GM21619 (cell line): ENCODE results near the gene CEP63.
"Not testable (repeated sequence)": the region's sequence is repeated elsewhere in the genome, so short reads cannot be mapped to it uniquely, and the experiment has no call there.

ENCODE experiments used
- ATAC-seq: cut with Tn5 transposase; IDR thresholded peaks from one replicate; pipeline ENCODE4 v1.9.1; 2021; ENCODE audit not compliant: unreplicated experiment

CEP63 gene

DNA sequence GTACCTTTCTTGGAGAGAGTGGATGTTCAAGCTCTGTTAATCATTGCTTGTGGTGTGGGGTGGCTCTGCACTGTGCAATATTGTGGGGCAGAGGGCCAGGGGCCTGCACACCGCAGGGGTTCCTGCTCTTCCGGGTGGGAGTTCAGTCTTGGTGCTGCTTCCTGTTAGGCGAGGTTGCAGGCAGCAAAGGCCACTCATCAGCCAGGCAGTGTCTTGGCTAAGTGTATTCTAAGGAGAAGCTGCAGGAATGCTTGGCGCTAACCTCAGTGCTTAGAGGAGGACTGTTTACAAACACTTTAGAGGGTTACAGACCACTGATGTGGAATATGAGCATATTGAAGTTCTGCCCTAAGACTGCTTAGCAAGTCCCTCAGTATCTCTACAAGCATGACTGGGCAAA, 81.7 kb downstream of the CEP63 start:
- ATAC-seq, result no peak

DNA sequence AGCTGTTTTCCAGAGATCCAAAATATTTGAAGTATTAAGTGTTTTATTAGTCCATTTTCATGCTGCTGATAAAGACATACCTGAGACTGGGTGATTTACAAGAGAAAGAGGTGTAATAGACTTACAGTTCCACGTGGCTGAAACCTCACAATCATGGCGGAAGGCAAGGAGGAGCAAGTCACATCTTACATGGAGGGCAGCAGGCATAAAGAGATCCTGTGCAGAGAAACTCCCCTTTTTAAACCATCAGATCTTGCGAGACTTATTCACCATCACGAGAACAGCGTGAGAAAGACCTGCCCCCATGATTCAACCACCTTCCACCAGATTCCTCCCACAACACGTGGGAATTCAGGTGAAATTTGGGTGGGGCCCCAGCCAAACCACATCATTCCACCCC, 82.9 kb downstream of the CEP63 start:
- no peak for ATAC-seq

DNA sequence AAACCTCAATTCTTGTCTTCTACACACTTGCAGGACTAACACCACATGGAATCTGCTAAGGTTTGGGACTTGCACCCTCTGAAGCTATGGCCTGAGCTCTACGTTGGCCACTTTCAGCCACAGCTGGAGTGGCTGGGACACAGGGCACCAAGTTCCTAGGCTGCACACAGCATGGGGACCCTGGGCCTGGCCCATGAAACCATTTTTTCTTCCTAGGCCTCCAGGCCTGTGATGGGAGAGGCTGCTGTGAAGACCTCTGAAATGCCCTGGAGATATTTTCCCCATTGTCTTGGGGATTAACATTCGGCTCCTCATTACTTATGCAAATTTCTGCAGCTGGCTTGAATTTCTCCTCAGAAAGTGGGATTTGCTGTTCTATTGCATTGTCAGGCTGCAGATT, 84.0 kb downstream of the CEP63 start:
- not testable (repeated sequence) for ATAC-seq

DNA sequence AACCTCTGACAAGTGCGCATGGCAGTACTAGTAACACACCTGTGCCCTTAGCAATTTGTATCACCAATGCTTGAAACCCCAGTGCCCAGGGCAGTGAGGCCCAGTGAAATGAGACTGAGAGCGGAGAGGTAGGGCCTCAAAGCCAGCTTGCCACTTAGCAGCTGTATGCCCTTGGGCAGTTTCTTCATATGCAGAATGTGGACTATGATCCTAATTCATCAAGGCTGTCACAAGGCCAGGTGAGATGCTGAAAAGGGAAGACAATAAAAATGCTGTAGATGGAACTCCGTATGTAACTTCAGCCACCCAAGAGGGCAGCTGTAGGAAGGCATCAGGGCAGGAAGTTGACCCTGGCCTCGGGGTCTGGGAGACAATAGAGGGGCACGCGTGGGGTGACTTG, 90.6 kb downstream of the CEP63 start:
- ATAC-seq, result no peak

DNA sequence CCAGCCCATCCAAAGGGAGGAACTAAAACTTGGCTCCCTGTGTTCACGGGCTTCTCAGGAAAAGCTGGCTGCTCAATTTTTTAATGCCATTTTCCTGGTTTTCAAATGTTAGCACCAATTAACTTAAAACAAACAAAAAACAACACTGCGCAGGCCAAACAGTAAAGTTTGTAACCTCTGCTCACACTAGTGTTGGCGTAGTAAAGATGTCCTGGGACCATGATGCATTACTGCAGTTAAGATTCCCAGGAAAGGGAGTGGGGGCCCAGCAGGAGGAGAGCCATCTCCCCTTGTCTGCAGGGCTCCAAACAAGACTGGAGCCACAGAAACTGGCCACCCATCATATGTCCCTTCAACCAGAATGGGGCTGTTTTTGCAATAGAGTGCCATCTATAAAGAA, 91.0 kb downstream of the CEP63 start:
- ATAC-seq, result no peak

DNA sequence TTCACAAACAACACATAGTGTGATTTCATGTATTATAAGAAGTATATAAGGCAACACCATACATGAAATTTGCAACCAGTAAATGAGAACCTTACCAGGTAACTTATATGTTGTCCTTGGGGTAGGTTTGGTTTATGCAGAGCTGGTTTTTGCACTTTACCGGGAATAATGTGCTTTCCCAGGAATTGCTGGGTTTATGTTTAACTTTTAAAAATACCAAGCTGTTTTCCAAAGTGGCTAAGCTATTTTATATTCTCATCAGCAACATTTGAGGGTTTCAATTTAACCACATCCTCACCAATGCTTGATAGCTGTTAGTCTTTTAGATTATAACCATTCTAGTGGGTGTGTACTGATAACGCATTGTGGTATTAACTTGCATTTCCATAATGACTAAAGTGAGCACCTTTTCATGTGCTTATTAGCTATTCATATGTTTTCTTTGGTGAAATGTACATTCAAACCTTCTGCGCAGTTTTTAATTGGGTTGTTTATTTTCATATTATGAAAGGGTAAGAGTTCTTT, 93.3 kb downstream of the CEP63 start:
- no peak for ATAC-seq

DNA sequence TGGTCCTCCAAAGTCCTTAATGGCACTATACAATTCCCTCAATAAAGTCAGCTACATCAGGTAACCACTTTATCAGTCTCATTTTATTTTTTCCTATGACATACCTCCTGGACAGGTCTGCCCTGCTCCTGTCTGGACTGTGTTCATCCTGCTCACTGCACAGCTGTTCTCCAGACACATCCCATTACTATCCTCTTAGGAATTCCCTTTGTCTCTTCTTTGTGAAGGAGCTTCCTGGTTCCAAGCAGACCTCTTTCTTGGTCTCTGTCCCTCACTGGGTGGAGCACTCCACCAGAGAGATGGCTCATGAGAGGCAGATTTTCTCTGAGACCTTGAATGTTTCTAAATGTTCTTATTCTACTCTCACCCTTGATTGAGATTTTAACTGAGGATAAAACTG, 104.9 kb downstream of the CEP63 start:
- ATAC-seq, result no peak

DNA sequence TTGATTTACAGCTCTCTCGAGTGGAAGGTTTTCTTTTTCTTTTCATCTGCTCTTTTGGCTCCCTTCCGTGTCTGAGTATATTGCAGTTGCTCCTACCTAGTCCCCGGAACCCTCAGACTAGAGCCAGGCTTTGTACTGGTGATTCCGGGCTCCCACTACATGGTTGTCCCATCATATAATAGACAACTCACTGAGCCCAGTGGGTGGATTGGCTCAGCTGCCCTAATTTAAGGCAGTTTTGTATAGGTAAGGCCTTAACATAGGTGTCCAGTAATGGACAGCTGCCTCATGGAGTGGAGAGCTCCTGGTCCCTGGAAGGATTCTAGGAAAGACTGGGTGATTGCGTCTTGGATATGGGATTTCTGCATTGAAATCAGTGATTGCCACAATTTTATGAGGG, 106.9 kb downstream of the CEP63 start:
- no peak for ATAC-seq

DNA sequence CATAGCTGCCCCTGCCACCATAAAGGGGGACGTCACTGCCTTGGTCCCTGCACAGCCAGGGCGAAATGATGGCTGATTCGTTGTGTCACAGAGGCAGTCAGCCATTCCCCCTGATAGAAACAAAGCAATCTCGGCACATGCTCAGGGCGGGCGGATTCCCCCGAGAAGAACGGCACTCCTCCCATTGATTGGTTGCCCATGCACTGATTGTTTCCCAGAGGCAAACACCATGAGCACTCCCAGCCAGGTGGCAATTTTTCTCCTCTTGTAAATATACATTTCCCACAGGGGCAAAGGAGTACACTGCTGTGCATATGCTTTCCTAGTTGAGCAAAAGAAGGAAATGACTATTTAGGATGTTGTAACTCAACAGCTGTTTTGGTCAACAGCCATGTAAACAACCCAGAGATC, 108.5 kb downstream of the CEP63 start:
- no peak for ATAC-seq

DNA sequence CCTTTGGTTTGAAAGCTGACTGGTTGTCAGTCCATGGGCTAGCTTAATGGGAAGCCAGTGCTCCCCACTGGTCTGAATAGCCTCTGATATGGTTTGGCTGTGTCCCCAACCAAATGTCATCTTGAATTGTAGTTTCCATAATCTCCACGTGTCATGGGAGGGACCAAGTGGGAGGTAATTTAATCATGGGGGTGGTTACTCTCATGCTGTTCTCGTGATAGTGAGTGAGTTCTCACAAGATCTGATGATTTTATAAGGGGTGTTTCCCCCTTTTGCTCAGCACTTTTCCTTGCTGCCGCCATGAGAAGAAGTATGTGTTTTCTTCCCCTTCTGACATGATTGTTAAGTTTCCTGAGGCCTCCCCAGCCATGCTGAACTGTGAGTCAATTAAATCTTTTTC, 109.1 kb downstream of the CEP63 start:
- not testable (repeated sequence) for ATAC-seq

DNA sequence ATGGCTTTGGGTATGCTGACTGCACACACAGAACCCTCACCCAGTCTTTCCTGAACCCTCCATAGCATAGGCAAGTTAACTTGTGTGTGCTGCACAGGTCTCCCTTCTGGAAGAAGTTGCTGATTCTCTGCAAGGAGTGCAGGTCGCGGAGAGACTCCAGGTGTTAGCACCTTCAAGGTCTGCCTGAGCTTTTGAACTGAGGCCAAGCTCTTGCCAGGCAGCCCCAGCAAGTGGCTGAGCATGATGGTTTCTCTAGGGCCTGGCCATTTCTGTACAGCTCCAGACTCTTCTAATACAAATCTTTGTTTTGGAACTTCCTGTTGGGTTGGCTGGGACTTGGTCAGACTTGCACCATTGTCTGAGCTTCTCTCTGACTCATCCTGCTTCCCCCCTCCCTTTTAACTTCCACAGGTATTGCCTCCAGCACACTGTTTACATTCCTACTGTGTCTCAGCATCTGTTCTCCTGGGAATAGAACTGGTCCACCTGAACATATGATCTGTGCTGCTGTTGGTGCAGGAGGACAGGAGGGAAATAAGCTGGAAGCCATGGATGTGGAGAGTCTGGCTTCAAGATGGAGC, 111.6 kb downstream of the CEP63 start:
- no peak for ATAC-seq

DNA sequence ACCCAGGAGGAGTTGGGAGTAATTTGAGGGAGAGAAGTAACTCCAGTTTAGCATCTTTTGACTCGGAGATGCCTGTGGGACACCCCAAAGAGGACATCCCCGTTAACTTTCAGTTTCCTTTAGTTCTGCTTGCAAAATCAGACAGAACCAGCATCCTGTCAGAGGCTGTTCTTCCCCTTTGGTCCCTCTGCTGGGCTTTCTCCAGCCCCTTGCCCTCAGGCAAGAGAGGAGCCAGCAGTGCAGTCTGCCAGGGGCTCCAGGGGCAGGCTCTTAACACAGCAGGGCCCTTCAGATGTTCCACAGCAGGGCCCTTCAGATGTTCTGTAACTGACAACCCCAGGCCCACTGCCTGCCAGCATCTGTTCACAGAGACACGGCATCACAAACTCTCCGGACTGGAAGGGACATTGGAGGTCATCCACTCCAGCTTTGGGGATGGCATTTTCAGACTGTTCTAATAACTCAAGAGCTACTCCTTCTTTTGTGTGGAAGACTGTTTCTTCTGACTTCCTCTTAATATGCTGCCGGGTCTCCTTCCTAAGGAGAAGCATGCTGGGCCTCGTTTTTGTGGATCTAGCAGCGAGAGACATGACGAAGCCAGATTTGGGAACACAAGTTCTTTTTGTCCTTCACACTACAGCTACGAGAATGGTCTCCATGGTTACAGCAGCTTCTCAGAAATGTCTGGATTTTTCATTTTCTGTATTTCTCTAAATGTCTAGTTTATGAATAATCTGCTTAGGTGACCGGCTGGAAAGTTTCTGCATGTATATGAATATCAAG, 113.1 kb downstream of the CEP63 start:
- ATAC-seq, result no peak

DNA sequence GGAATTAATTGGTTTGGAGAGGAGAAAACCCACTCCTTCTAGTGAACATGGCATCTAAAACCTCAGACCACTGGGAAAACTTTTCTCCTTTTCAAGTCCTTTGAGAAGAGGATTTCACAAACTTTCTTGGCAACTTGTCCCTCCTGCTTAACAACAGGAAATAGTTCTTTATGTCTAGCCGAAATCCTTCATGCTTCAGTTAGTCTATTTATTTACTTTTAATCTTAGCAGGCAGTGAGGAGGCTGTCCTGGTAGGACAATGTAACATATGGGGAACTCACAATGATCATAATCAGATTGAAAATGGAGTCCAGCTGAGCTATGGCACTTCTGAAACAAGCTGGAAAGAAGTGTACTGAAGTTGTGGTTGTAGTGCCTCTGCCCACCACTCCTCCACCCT, 114.3 kb downstream of the CEP63 start:
- no peak for ATAC-seq

DNA sequence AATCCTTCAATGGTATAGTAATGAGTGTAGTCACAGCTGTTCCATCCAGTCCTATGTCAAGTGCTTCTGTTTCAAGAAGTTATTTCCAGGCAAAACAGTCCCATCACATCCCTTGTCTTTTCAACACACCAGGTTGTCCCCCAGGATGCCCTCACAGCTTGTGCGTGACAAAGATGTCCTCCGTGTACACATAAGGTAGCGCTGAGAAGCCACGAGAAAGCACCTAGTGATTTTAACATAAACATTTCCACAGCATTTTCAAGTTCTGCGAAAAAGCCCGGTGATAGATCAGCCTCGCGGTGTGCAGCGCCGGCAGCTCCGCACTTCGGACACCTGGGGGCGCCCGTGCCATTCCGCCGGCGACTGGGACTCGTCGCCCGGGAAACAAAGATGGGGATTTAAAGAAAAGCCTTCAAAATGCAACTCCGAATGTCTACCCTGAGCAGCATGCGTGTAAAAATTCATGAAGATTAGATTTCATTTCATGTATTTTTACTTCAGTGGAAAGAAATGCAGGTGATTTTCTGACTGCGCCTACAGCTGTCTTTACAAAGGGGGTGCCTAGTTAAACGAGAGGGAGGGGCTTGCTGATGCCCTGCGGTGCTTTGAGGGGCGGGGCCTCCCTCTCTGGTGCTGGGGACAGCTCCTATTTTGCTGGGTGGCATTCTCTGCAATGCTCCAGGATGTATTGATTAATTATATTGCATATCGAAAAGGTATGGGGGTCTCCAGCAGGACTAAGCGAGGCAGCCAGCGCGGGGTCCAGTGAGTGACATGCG, 115.0 kb downstream of the CEP63 start:
- no peak for ATAC-seq

DNA sequence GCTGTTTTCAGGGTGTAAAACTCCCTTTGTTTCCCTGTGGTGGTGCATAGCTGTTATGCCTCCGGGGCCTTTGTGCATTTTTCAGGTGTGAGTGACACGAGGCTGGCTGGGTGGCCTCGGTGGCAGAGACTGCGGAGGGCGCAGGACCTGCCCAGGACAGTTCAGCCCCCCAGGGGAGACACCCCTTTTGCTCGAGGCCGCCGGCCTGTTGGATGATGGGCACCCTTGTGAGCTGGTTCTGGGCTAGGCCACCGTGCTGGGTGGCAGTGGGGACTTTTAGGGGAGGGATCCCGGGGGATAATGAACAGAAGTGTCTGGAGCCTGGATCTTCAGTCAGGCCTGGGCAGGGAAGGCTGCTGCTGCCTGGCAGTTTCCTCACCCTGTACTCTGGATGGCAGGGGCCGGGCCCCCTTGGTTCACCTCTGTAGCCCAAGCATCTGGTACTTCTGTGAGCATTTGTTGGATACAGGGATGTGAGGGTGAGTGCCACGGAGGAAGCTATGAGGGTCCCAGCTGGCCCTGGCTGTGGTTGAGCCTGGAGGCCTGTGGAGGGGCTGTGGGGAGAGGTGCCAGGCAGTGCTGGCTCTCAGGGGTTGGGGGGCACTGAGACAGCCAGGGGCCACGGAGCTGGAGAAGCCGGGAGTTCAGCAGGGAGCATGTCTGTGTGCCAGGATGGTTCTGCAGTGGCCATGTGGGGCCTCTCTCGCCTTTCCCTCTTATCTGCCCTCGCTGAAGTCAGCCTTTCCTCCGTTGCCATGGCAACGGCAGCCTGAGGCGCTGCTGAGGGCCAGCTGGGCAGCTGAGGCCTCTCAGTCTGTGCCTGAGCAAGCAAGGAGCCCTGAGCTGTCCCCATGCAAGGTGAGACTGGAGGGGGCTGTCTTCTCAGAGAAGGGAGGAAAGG, 115.9 kb downstream of the CEP63 start:
- ATAC-seq, result no peak

DNA sequence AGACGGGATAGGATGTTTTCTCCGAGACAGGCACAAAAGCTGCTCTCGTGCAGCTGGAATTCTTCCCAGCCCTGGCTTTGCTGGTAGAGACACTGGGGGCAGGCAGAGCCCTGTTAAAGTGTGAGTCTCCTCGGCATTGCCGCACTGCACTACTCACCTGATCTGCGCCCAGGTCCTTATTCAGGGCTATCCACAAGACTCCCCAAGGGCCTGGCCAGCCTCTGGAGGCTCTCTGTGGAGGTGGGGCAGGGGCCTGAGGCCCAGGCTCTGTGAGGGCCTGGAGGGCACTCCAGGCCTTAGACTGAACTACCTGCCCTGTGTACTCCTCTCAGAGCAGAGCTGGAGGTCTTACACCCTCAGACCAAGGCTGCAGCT, 116.6 kb downstream of the CEP63 start:
- ATAC-seq, result no peak

DNA sequence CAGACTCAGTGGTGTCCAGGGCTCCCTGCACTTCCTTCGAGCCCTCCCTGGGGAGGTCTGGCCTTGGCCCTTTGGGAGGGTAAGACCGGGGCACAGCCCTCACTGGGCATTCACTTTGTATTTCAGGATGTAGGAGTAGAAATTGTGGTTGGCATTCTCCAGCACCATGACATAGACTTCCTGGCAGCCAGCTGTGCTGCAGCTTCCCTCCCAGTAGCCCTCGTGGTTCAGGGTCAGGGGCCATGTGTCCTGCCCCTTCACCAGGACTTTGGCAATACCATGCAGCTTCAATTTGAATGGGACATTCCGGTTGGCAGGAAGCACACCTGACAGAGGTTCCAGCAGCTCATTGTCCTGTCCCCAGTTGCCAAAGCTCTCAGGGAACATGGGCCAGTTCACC, 117.6 kb downstream of the CEP63 start:
- ATAC-seq, result no peak

DNA sequence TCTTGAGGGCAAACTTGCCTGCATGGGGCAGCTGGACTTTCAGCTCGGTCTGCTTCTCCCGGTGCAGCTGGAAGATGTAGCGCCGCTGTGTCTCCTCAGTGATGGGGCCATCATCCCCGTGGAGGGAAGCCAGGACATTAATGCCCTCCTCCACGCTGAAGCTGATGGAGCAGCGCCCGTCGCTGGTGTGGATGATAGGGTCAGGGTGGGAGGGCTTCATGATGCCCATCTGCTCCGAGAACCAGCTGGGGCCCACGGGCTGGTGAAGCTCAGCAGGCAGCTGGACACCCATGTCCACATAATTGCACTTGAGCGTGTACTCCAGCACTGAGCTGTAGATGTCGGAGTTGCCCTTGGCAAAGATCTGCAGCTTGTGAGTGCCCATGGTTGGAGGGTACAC, 118.1 kb downstream of the CEP63 start:
- no peak for ATAC-seq

DNA sequence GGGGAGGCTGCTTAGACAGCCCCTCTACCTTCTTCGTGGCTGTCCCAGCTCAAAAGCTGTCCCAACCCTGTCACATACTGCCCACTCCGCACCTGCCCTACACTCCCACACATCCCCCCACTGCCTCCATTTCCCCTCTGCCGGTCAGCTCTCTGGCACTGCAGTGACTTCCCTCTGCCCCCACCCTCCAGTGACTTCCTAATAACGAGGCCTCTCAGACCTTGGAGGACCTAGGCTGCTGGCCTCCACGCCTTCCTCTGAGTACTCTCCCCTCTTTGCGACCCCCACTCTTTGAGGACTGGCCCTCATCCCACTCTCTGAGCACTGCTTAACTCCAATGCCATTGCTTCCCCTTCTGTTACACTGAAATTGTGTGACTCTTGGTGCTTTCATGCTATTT, 119.7 kb downstream of the CEP63 start:
- no peak for ATAC-seq

DNA sequence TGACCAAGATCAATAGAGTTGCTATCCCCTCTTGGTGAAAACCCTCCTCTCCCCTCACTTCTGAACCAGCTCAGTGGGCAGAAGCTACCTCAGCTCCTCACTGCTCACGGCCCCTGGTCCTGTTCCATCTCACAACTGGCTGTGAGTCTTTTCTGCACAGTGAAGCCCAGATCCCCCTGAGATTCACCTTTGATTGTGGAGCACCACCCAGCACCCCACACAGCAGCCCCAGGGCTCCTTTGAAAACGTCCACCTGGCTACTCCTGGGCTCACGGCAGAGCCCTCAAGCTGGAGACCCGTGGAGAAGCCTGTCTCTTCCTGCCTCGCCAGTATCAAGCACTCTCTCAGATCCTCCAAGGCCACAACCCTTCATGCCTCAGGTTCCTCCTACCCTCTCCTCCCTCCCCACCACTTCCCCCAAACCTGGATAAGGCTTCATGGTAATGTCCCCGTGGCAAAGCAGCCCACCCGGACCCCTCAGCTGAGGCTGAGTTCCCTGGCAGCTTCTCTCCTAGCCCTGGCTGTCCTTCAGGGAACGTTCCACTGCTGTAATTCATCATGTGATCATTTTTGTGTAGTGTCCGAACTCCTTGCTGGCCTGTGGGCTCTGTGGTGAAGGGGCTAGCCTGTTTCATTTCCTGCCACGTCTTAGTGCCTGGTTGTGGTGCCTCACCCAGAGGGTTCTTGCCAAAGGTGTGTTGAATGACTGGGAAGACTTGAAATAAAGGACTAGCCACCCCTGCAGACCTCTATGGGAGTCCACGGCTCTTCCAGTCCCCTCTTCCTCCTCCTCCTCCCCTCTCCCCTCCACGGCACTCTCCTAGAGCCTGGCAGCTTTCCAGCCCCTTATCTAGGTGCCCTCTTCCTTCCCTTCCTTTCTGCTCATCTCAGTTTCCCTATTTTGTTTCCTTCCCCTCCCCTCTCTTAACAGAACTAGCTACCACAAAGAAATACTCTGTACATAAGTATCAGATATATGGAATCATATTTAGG, 120.5 kb downstream of the CEP63 start:
- no peak for ATAC-seq
